B cell (primary cell): ENCODE results near the gene SCGN. TPM values are rescaled to one million over a fixed set of nuclear protein-coding genes. Genes with fewer than 3 reads are reported as not detected.

Source experiments
- ATAC-seq: fragments of 200-7000 bp; cut with Tn5 transposase; one replicate; pipeline ENCODE4 v1.10.0; 2021; ENCODE audit warnings: low read depth, mild to moderate bottlenecking, moderate number of reproducible peaks, moderate library complexity
- CTCF ChIA-PET: fragments of 350-600 bp; sonication (Branson Sonifier 250); formaldehyde crosslinking; loops from one replicate; lab custom pipeline; 2021; ENCODE audit warnings: antibody characterized with exemption, inconsistent platforms; lab: Charles Lee
- POLR2A ChIA-PET: fragments of 350-600 bp; sonication (Branson Sonifier 250); formaldehyde crosslinking; loops from one replicate; lab custom pipeline; 2021; ENCODE audit warnings: antibody characterized with exemption; lab: Charles Lee
- DNase-seq: peaks from one replicate; pipeline ENCODE4 v3.0.0; 2013
- H2AFZ ChIP-seq: 2 replicates; pipeline ENCODE4 v1.6.1; 2012; ENCODE audit warnings: mild to moderate bottlenecking, low read depth, low read length; ENCODE audit not compliant: insufficient read depth, poor library complexity, severe bottlenecking
- H3K27ac ChIP-seq, 2 donors: 1 replicate in 1 of 2; 2 replicates in 1 of 2; pipeline ENCODE4 v1.5.1; 2012 to 2013; ENCODE audit warnings: low read length in 2 of 2, mild to moderate bottlenecking in 2 of 2, moderate library complexity in 1 of 2
- H3K27me3 ChIP-seq, 4 experiments: fragments of 200-600 bp in 1 of 4; sonication (generic) in 1 of 4; replicated peaks in 1 of 4; 1 replicate in 2 of 4; 2 replicates in 2 of 4; pipeline versions ENCODE4 v1.6.1 to v1.7.0; 2013 to 2016; ENCODE audit warnings: low read length in 3 of 4, mild to moderate bottlenecking in 2 of 4, mixed read lengths in 1 of 4, moderate library complexity in 1 of 4; ENCODE audit not compliant: insufficient read depth in 4 of 4, control insufficient read depth in 3 of 4; ENCODE audit errors: control extremely low read depth in 1 of 4
- H3K36me3 ChIP-seq, 2 experiments: replicated peaks in 1 of 2; 1 replicate in 1 of 2; 2 replicates in 1 of 2; pipeline versions ENCODE4 v1.6.1 to v1.7.1; 2013; ENCODE audit warnings: low read length in 1 of 2; ENCODE audit not compliant: insufficient read depth in 2 of 2, control insufficient read depth in 1 of 2; ENCODE audit errors: control extremely low read depth in 1 of 2, extremely low read depth in 1 of 2
- H3K4me1 ChIP-seq, 2 donors: fragments of 200-600 bp in 1 of 2; sonication (generic) in 1 of 2; 1 replicate in 1 of 2; 2 replicates in 1 of 2; pipeline versions ENCODE4 v1.5.1 to v1.6.1; 2013 to 2017; ENCODE audit warnings: low read length in 2 of 2; ENCODE audit not compliant: control insufficient read depth in 2 of 2, insufficient read depth in 2 of 2
- H3K4me2 ChIP-seq: replicated peaks from 2 replicates; pipeline ENCODE3; 2012; ENCODE audit warnings: mild to moderate bottlenecking, low read depth, low read length; ENCODE audit not compliant: poor library complexity, severe bottlenecking
- H3K4me3 ChIP-seq, 5 experiments: fragments of 200-600 bp in 1 of 5; sonication (generic) in 1 of 5; 1 replicate in 3 of 5; 2 replicates in 2 of 5; pipeline versions ENCODE4 v1.5.1 to v1.7.0; 2011 to 2016; ENCODE audit warnings: low read length in 4 of 5, mild to moderate bottlenecking in 4 of 5, low read depth in 2 of 5, control low read depth in 1 of 5, moderate library complexity in 1 of 5; ENCODE audit not compliant: insufficient read depth in 1 of 5; ENCODE audit errors: control extremely low read depth in 1 of 5, extremely low read depth in 1 of 5
- H3K79me2 ChIP-seq: fragments of 200-600 bp; sonication (generic); one replicate; pipeline ENCODE4 v1.6.0; 2016; ENCODE audit warnings: low read length; ENCODE audit not compliant: control insufficient read depth, insufficient read depth
- H3K9ac ChIP-seq: fragments of 200-600 bp; sonication (generic); 2 replicates; pipeline ENCODE4 v1.6.1; 2017; ENCODE audit warnings: mild to moderate bottlenecking, low read length, moderate library complexity
- H3K9me3 ChIP-seq, 3 donors: one replicate each; pipeline versions ENCODE4 v1.6.1 to v1.7.1; 2013; ENCODE audit warnings: low read length in 2 of 3; ENCODE audit not compliant: control insufficient read depth in 2 of 3, insufficient read depth in 1 of 3; ENCODE audit errors: control extremely low read depth in 1 of 3
- H4K20me1 ChIP-seq: 2 replicates; pipeline ENCODE4 v1.6.0; 2012; ENCODE audit warnings: mild to moderate bottlenecking, low read length; ENCODE audit not compliant: insufficient read depth, control insufficient read depth, poor library complexity, severe bottlenecking
- H3K27ac Mint-ChIP-seq: one replicate; pipeline ENCODE4 v1.8.0; 2021; ENCODE audit warnings: mixed read lengths
- H3K27me3 Mint-ChIP-seq: one replicate; pipeline ENCODE4 v1.8.0; 2021; ENCODE audit warnings: mixed read lengths
- H3K4me1 Mint-ChIP-seq: one replicate; pipeline ENCODE4 v1.8.0; 2021; ENCODE audit warnings: mixed read lengths
- H3K4me3 Mint-ChIP-seq: one replicate; pipeline ENCODE4 v1.8.0; 2021; ENCODE audit warnings: mixed read lengths
- H3K9me3 Mint-ChIP-seq: one replicate; pipeline ENCODE4 v1.8.0; 2022; ENCODE audit warnings: mixed read lengths; ENCODE audit not compliant: insufficient read depth
- CTCF ChIP-seq: fragments of 200-600 bp; IDR thresholded peaks from one replicate; pipeline ENCODE4 v1.8.0; 2022; ENCODE audit warnings: antibody characterized with exemption, mild to moderate bottlenecking
- EZH2 ChIP-seq: IDR thresholded peaks from 2 replicates; pipeline ENCODE4 v1.6.1; 2012; ENCODE audit warnings: borderline replicate concordance, low read depth, mild to moderate bottlenecking, moderate library complexity, low read length; ENCODE audit not compliant: insufficient read depth, poor library complexity, severe bottlenecking
- WGBS: methylation state at CpG from one replicate; pipeline ENCODE4 v1.1.5; 2013; ENCODE audit warnings: missing lambda C conversion rate; ENCODE audit not compliant: insufficient coverage; 5-methylcytosine and 5-hydroxymethylcytosine counted together
- intact Hi-C: fragments of 100-400 bp; cut with micrococcal nuclease; formaldehyde crosslinking; loops from one replicate; pipeline ENCODE4 v1.10.0; 2022
- polyA plus RNA-seq: library from polyadenylated mRNA; depleted of rRNA; stranded (reverse); fragments of >200 nt; gene quantifications from 2 replicates; pipeline ENCODE4 v1.2.3, GENCODE V29; 2012
- total RNA-seq, 2 donors: library from RNA; stranded (reverse); fragments of 120-200 nt in 1 of 2; gene quantifications; 1 replicate in 1 of 2; 2 replicates in 1 of 2; pipeline versions ENCODE4 v1.2.3 to v1.2.4, GENCODE V29; 2013 to 2022

SCGN gene
- total and polyA plus RNA-seq, 2 donors (not counting 1 experiment from before 2014, with no cell fraction given): not detected

GRCh38 chr6:25613415-25613814 is 38.6 kb upstream of the SCGN start:
- H3K4me1 ChIP-seq: peaks cover 0 to 6% of the 10 kb centered on the region in 2 donors
- intact Hi-C loops: no loop called here
- no peaks in the 10 kb centered on the region for H3K27me3 ChIP-seq
- H4K20me1 ChIP-seq: no peaks in the 10 kb centered on the region
- POLR2A ChIA-PET: no interaction called here
- TF ChIP-seq EZH2 (no peak), CTCF (no peak)
- H3K9me3 Mint-ChIP-seq: no peaks in the 10 kb centered on the region
- no peak overlapping the region for H3K27ac Mint-ChIP-seq
- H3K27ac ChIP-seq: no peak overlapping the region
- H3K27me3 Mint-ChIP-seq: peaks cover 3% of the 10 kb centered on the region
- peaks cover 10% of the 10 kb centered on the region for H3K4me1 Mint-ChIP-seq
- no peak for ATAC-seq
- CTCF ChIA-PET: no interaction called here
- no peaks in the 10 kb centered on the region for H3K36me3 ChIP-seq
- no peak overlapping the region for H3K4me2 ChIP-seq
- H3K79me2 ChIP-seq: no peaks in the 10 kb centered on the region
- no CpG with 5 or more reads among the region's 1 CpG for WGBS
- H3K9ac ChIP-seq: no peak overlapping the region
- DNase-seq: no peak
- no peak overlapping the region for H2AFZ ChIP-seq
- no peak overlapping the region for H3K4me3 Mint-ChIP-seq
- no peak overlapping the region for H3K4me3 ChIP-seq
- no peaks in the 10 kb centered on the region for H3K9me3 ChIP-seq

- intact Hi-C loops: no loop called here
- Histone ChIP-seq H3K27me3 (no peaks in the 10 kb centered on the region), H3K27ac (no peak overlapping the region), H3K4me3 (no peak overlapping the region), H3K79me2 (no peaks in the 10 kb centered on the region), H3K4me2 (no peak overlapping the region), H3K9me3 (no peaks in the 10 kb centered on the region), H4K20me1 (no peaks in the 10 kb centered on the region), H3K9ac (no peak overlapping the region), H3K4me1 (peaks cover under 1 to 6% of the 10 kb centered on the region in 2 donors), H3K36me3 (no peaks in the 10 kb centered on the region), H2AFZ (no peak overlapping the region)
- ChIA-PET POLR2A (no interaction called here), CTCF (no interaction called here)
- Mint-ChIP-seq H3K9me3 (no peaks in the 10 kb centered on the region), H3K27me3 (peaks cover 3% of the 10 kb centered on the region), H3K4me3 (no peak overlapping the region), H3K4me1 (peaks cover 12% of the 10 kb centered on the region), H3K27ac (no peak overlapping the region)
- no peak for ATAC-seq
- WGBS: 80% methylated on average over 1 of the region's 4 CpGs
- TF ChIP-seq CTCF (no peak), EZH2 (no peak)
- DNase-seq: no peak
These were observed 38.0 kb upstream of the SCGN start for GRCh38 chr6:25614052-25614451.
